H9 (cell line): ENCODE data around the gene HBG2. TPM values are rescaled to one million over a fixed set of nuclear protein-coding genes. Genes with fewer than 3 reads are reported as not detected.

ENCODE experiments used
- DNase-seq: peaks from one replicate; pipeline ENCODE4 v3.0.0-alpha.2; 2017
- H2AFZ ChIP-seq: one replicate; pipeline ENCODE4 v1.6.1; 2013; ENCODE audit warnings: mild to moderate bottlenecking, low read length, control low read depth, moderate library complexity
- H2AK5ac ChIP-seq: 2 replicates; pipeline ENCODE4 v1.6.1; 2013; ENCODE audit warnings: low read length, control low read depth, mixed read lengths; ENCODE audit not compliant: insufficient read length
- H2BK120ac ChIP-seq: one replicate; pipeline ENCODE4 v1.6.1; 2013; ENCODE audit warnings: low read depth, mild to moderate bottlenecking, low read length, control low read depth, inconsistent platforms; ENCODE audit not compliant: poor library complexity, severe bottlenecking
- H2BK12ac ChIP-seq: 2 replicates; pipeline ENCODE4 v1.6.1; 2013; ENCODE audit warnings: low read length, control low read depth, mixed read lengths, low read depth; ENCODE audit not compliant: insufficient read length
- H2BK15ac ChIP-seq: 2 replicates; pipeline ENCODE4 v1.6.1; 2013; ENCODE audit warnings: low read depth, low read length, control low read depth
- H2BK20ac ChIP-seq: one replicate; pipeline ENCODE4 v1.6.1; 2013; ENCODE audit warnings: low read depth, mild to moderate bottlenecking, low read length, control low read depth, inconsistent platforms; ENCODE audit not compliant: poor library complexity, severe bottlenecking
- H2BK5ac ChIP-seq: 2 replicates; pipeline ENCODE4 v1.6.1; 2013; ENCODE audit warnings: low read length, control low read depth, mixed read lengths; ENCODE audit not compliant: insufficient read length
- H3K14ac ChIP-seq: 2 replicates; pipeline ENCODE4 v1.6.1; 2013; ENCODE audit warnings: low read length, control low read depth; ENCODE audit not compliant: insufficient read depth
- H3K18ac ChIP-seq: 2 replicates; pipeline ENCODE4 v1.6.1; 2013; ENCODE audit warnings: low read depth, mild to moderate bottlenecking, mixed read lengths, low read length, control low read depth; ENCODE audit not compliant: insufficient read length
- H3K23ac ChIP-seq: 2 replicates; pipeline ENCODE4 v1.6.1; 2013; ENCODE audit warnings: low read length, control low read depth, mixed read lengths, low read depth; ENCODE audit not compliant: insufficient read length
- H3K23me2 ChIP-seq: 2 replicates; pipeline ENCODE4 v1.6.1; 2013; ENCODE audit warnings: low read depth, mild to moderate bottlenecking, mixed read lengths, low read length, control low read depth; ENCODE audit not compliant: insufficient read length, poor library complexity, severe bottlenecking
- H3K27ac ChIP-seq: 2 replicates; pipeline ENCODE4 v1.5.1; 2013; ENCODE audit warnings: low read length, control low read depth, mixed read lengths, low read depth; ENCODE audit not compliant: insufficient read length
- H3K27me3 ChIP-seq: 2 replicates; pipeline ENCODE4 v1.6.1; 2013; ENCODE audit warnings: low read length, control low read depth, inconsistent platforms; ENCODE audit not compliant: insufficient read depth
- H3K4ac ChIP-seq: 2 replicates; pipeline ENCODE4 v1.6.1; 2013; ENCODE audit warnings: low read depth, mild to moderate bottlenecking, control low read depth, inconsistent platforms, low read length, moderate library complexity
- H3K4me1 ChIP-seq: 2 replicates; pipeline ENCODE4 v1.6.1; 2013; ENCODE audit warnings: low read length, control low read depth, inconsistent platforms; ENCODE audit not compliant: insufficient read depth
- H3K4me2 ChIP-seq: 2 replicates; pipeline ENCODE4 v1.6.1; 2013; ENCODE audit warnings: low read length, control low read depth, mixed read lengths; ENCODE audit not compliant: insufficient read length, insufficient read depth
- H3K56ac ChIP-seq: 2 replicates; pipeline ENCODE4 v1.6.1; 2013; ENCODE audit warnings: low read depth, mild to moderate bottlenecking, mixed read lengths, low read length, control low read depth; ENCODE audit not compliant: insufficient read length
- H3K79me1 ChIP-seq: 2 replicates; pipeline ENCODE4 v1.6.1; 2013; ENCODE audit warnings: low read depth, mild to moderate bottlenecking, moderate library complexity, low read length, control low read depth, inconsistent platforms; ENCODE audit not compliant: insufficient read depth, poor library complexity, severe bottlenecking
- H3K79me2 ChIP-seq: 2 replicates; pipeline ENCODE4 v1.6.1; 2013; ENCODE audit warnings: low read length, control low read depth, inconsistent platforms; ENCODE audit not compliant: insufficient read depth
- H3K9ac ChIP-seq: 2 replicates; pipeline ENCODE4 v1.6.1; 2013; ENCODE audit warnings: low read length, control low read depth, mixed read lengths; ENCODE audit not compliant: insufficient read length; ENCODE audit errors: extremely low read depth
- H3K9me3 ChIP-seq: one replicate; pipeline ENCODE4 v1.6.1; 2013; ENCODE audit warnings: low read depth, low read length, inconsistent platforms; ENCODE audit not compliant: control insufficient read depth
- H3T11ph ChIP-seq: one replicate; pipeline ENCODE4 v1.6.1; 2013; ENCODE audit warnings: mild to moderate bottlenecking, low read length, control low read depth, inconsistent platforms
- H4K20me1 ChIP-seq: one replicate; pipeline ENCODE4 v1.6.1; 2013; ENCODE audit not compliant: control insufficient read depth, insufficient read length, insufficient read depth
- H4K5ac ChIP-seq: 2 replicates; pipeline ENCODE4 v1.6.1; 2013; ENCODE audit warnings: low read depth, mild to moderate bottlenecking, mixed read lengths, low read length, control low read depth; ENCODE audit not compliant: insufficient read length
- H4K8ac ChIP-seq: replicated peaks from 2 replicates; pipeline ENCODE4 v1.6.1; 2013; ENCODE audit warnings: low read length, control low read depth, mixed read lengths, low read depth; ENCODE audit not compliant: insufficient read length
- H4K91ac ChIP-seq: 2 replicates; pipeline ENCODE4 v1.6.1; 2013; ENCODE audit warnings: low read depth, mild to moderate bottlenecking, moderate library complexity, mixed read lengths, low read length, control low read depth; ENCODE audit not compliant: insufficient read length
- H3K27ac Mint-ChIP-seq, 3 experiments: 2 replicates in 2 of 3; 3 replicates in 1 of 3; pipeline ENCODE4 v1.8.0; 2020 to 2021; ENCODE audit warnings: mixed read lengths in 3 of 3, mild to moderate bottlenecking in 1 of 3, moderate library complexity in 1 of 3
- H3K27me3 Mint-ChIP-seq: 2 replicates; pipeline ENCODE4 v1.8.0; 2021; ENCODE audit warnings: low read depth, mild to moderate bottlenecking, moderate library complexity, mixed read lengths
- H3K36me3 Mint-ChIP-seq, 3 experiments: 2 replicates in 2 of 3; 3 replicates in 1 of 3; pipeline ENCODE4 v1.8.0; 2020 to 2021; ENCODE audit warnings: low read depth in 3 of 3, mixed read lengths in 3 of 3; ENCODE audit not compliant: insufficient read depth in 1 of 3
- H3K4me1 Mint-ChIP-seq, 2 experiments: 2 replicates each; pipeline ENCODE4 v1.8.0; 2020; ENCODE audit warnings: mixed read lengths in 2 of 2
- H3K4me3 Mint-ChIP-seq, 2 experiments: 2 replicates in 1 of 2; 3 replicates in 1 of 2; pipeline ENCODE4 v1.8.0; 2020 to 2021; ENCODE audit warnings: mild to moderate bottlenecking in 2 of 2, mixed read lengths in 2 of 2, moderate library complexity in 1 of 2
- H3K9me3 Mint-ChIP-seq, 2 experiments: 2 replicates in 1 of 2; 3 replicates in 1 of 2; pipeline ENCODE4 v1.8.0; 2020; ENCODE audit warnings: mild to moderate bottlenecking in 2 of 2, mixed read lengths in 2 of 2, moderate library complexity in 1 of 2
- WGBS: extraction: QIAGEN DNeasy Blood & Tissue Kit; methylation state at CpG from one replicate; pipeline ENCODE4 v1.1.7; 2013; ENCODE audit warnings: missing lambda C conversion rate, low lambda C conversion rate, mixed read lengths; ENCODE audit not compliant: insufficient read length; ENCODE audit errors: extremely low coverage; 5-methylcytosine and 5-hydroxymethylcytosine counted together
- total RNA-seq: library from RNA; stranded (reverse); gene quantifications from 2 replicates; pipeline ENCODE4 v1.2.1, GENCODE V29; 2021
- TF ChIP-seq, protein P1 (sequence below): fragments of 200-600 bp; sonication (generic); conservative IDR thresholded peaks from 3 replicates; pipeline ENCODE4 v1.8.0; 2021; ENCODE audit warnings: antibody characterized with exemption, mild to moderate bottlenecking

The HBG2 gene
- total RNA-seq, 1 experiment from 2014 or later, result not detected

DNA sequence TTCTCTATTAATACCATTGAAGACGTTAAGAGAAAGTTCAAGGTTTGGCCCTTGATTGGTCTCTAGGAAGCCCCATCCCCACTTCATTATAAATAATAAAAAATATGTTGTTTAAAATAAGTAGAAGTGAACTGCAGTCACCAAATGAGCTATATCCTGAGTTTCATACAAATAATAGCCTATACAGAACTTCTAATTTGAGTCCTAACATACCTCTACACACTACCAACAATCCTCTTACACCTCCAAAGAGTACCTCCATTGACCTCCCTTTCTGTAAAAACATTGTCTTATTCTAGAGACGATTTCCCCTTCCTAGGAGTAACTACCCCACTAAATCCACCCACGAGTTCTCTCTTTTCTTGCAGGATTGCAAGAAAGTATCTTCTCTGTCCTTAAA, 13.1 kb downstream of the HBG2 start:
- Histone ChIP-seq H2BK12ac (no peak overlapping the region), H2BK5ac (no peak overlapping the region), H3K14ac (no peak overlapping the region), H3K27ac (no peak overlapping the region), H3K4me1 (no peaks in the 10 kb centered on the region), H2BK15ac (no peak overlapping the region), H4K91ac (no peak overlapping the region), H4K20me1 (no peaks in the 10 kb centered on the region), H3T11ph (no peak overlapping the region), H3K23ac (no peak overlapping the region), H4K8ac (no peak overlapping the region), H2BK120ac (no peak overlapping the region), H2BK20ac (no peak overlapping the region), H3K79me2 (no peaks in the 10 kb centered on the region), H3K27me3 (no peaks in the 10 kb centered on the region), H4K5ac (no peak overlapping the region), H3K9ac (no peak overlapping the region), H3K56ac (no peak overlapping the region), H3K18ac (no peak overlapping the region), H3K79me1 (no peaks in the 10 kb centered on the region), H2AFZ (no peak overlapping the region), H2AK5ac (no peak overlapping the region), H3K9me3 (no peaks in the 10 kb centered on the region), H3K4ac (no peak overlapping the region), H3K4me2 (no peak overlapping the region), H3K23me2 (no peaks in the 10 kb centered on the region)
- Mint-ChIP-seq H3K4me3 (no peak overlapping the region), H3K36me3 (no peaks in the 10 kb centered on the region), H3K4me1 (no peaks in the 10 kb centered on the region), H3K27ac (no peak overlapping the region), H3K27me3 (peaks cover 2% of the 10 kb centered on the region), H3K9me3 (no peaks in the 10 kb centered on the region)
- no CpG with 5 or more reads among the region's 3 CpGs for WGBS
- TF ChIP-seq, protein P1, sequence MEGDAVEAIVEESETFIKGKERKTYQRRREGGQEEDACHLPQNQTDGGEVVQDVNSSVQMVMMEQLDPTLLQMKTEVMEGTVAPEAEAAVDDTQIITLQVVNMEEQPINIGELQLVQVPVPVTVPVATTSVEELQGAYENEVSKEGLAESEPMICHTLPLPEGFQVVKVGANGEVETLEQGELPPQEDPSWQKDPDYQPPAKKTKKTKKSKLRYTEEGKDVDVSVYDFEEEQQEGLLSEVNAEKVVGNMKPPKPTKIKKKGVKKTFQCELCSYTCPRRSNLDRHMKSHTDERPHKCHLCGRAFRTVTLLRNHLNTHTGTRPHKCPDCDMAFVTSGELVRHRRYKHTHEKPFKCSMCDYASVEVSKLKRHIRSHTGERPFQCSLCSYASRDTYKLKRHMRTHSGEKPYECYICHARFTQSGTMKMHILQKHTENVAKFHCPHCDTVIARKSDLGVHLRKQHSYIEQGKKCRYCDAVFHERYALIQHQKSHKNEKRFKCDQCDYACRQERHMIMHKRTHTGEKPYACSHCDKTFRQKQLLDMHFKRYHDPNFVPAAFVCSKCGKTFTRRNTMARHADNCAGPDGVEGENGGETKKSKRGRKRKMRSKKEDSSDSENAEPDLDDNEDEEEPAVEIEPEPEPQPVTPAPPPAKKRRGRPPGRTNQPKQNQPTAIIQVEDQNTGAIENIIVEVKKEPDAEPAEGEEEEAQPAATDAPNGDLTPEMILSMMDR, result no peak
- no peak for DNase-seq
